Midbrain (tissue), 1 donor: ENCODE data around the gene LIMD2.
"Not testable (repeated sequence)": the region's sequence is repeated elsewhere in the genome, so short reads cannot be mapped to it uniquely, and the experiment has no call there.

Experiments
- DNase-seq: peaks from one replicate; lab custom pipeline; 2025; lab: John Stamatoyannopoulos, UW

Gene LIMD2

GRCh38 chr17:63699638-63700527 lies at the start of gene LIMD2:
TSS of gene LIMD2 (minus strand) at chr17:63700125. CDS start at chr17:63699298, 827 bp downstream.
- no peak for DNase-seq

DNA sequence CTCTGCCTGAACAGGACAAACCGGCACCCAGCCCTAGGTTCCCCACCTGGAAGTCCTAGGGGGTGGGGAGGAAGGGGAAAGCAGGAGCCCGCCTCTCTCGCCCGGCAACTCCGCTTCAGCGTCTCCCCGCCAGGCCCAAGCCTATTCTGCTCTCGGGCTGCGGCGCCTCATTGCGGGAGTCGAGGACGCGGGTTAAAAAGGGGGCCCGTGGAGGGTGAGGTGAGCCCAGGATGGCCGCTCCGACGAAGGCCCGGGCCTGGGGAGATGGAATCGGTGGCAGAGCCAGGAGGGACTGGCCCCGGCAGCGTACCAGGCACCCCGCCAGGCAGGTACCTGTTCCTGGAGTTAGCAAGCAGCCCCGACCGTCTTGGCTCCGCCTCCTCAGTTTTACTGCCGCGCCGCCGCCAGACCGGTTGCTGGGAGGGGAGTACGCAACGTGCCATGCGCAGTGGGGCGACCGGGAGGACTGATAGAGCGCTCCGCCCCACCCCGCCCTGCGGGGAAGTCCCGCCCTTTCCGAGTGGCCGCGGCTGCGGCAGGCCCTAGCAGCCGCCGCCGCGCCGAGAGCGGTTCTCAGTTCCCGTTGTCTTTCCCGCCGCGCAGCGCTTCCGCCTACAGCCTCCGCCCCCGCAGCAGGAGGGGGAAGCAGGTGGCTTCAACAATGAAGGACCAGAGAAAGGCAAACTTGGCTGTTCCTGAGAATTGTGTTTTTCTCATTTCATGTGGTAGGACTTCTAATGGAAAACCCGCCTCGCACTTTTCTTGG lies 41.7 kb upstream of the LIMD2 start, which contains the start of gene STRADA:
STRADA (minus strand) TSS at position 392 of the 766 bp plus-strand sequence. CDS start 13,430 bp downstream, outside the sequence.
- DNase-seq = peak; percentile 96

DNA sequence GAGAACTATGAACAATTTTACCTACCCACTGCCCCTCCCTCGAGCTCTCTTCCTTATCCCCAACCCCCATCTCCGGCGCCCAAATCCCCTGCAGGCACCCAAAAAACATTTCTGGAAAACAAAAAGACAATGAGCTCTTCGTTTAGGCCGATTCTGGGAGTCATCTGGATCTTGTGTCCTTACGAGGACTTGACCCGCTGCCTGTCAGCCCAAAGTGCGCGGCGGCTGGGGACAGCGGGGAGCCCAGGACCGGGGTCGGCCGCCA lies 41.1 kb upstream of the LIMD2 start:
- DNase-seq = no peak

DNA sequence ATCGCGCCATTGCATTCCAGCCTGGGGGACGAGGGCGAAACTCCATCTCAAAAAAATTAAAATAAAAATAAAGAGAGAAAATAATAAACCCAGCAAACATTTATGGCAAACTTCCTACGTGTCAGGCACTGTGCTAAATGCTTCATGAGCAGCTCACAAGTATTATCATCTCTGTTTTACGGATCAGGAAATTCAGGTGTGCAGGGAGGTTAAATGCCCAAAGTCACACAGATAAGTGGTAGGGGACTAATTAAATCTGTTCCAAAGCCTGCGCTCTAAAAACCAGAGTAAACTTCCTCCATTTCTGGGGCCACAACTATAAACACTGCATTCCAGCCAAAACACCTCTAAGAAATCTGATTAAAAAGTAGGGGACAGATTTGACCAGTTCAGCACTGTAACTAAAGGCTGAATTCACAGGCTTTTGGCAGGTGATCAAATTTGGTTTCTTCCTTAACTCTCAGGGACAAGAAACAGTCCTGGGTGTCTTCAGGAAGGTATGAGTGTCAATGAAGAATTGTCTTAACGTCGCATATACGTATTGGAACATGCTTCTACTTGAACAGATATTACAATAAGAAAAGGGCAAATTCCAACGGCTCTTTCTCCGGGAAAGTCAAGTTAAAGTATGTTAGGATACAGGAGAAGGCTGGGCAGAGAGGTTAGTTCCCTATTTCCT lies 40.7 kb upstream of the LIMD2 start:
- no peak for DNase-seq

- no peak for DNase-seq
Measured at GRCh38 chr17:63735691-63736090, 35.8 kb upstream of the LIMD2 start.

- no peak for DNase-seq
Measured at GRCh38 chr17:63722403-63722802, 22.5 kb upstream of the LIMD2 start.

GRCh38 chr17:63720194-63720593 lies 20.3 kb upstream of the LIMD2 start:
- DNase-seq = not testable (repeated sequence)

DNA sequence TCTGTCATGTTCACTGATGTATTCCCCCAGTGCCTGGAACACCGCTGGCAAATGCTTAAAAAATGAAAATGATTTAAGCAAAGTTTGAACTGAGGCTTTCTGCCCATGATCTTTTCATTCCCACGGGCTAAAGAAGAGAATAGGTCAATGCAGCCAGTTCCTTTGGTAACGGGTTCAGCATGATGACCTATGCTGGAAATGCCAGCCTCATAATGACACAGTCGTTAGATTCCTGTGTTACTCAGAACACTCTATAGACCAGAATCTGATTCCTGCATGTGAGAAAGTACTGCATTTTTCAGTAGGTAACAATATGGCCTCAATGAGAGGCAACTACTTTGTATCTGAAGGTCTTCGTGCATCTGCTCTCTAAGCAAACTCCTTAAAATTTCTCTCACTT lies 19.1 kb upstream of the LIMD2 start:
- DNase-seq = no peak

DNA sequence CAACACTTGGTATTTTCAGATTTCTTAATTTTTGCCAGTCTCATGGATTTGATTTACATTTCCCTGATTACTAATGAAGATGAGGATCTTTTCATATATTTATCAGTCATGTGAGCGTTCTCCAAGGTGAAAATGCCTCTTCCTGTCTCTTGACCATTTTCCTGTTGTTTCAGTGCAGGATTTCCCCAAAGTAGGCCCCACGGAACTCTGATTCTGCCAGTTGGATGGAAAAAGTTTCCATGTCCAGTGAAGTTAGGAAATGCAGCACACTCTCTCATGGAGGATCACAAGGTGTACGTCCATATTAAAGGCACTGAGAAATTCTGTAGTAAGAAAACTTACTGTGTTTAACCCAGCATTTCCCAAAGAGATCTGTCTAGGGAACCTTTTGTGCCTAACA lies 16.5 kb upstream of the LIMD2 start:
- DNase-seq = no peak

DNA sequence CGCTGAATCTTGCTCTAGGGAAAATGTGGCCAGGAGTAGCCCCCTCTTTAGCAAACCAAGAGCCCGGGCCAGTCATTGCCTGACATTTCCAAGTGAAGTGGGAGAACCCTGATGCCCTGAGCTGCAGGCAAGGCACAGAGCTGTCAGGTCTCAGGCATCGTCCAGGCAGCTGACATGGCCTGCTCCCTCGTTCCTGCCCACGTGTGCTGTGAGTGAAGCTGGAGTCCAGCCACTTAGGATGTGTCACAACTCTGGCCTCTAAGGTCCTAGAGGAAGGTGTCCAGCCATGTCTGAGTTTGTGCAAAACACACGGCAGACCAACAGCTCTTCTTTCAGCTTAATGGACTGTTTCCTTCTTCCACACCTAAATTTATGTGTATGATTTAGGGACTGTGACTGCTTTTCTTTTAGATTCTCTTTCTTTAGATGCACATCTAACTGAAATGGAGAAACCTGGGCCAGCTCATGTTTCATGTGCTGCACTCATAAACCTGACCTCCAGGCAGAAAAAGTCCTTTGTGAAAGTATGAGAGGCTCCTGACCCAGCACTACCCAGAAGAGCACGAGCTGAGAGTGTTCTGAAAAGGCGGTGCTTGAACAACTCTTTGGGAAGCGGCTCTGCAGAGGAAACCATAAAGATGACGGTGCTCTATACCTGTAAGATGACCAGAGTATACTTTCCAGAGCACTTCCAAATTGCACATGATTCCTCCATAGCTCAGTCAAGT lies 14.8 kb upstream of the LIMD2 start:
- DNase-seq = no peak

GRCh38 chr17:63709110-63709509 lies 9.2 kb upstream of the LIMD2 start:
- DNase-seq = no peak

GRCh38 chr17:63707151-63707550 lies 7.2 kb upstream of the LIMD2 start:
- DNase-seq = no peak

GRCh38 chr17:63706336-63707082 lies 6.6 kb upstream of the LIMD2 start:
- no peak for DNase-seq

GRCh38 chr17:63705657-63706056 lies 5.7 kb upstream of the LIMD2 start:
- DNase-seq = no peak

GRCh38 chr17:63704836-63705235 lies 4.9 kb upstream of the LIMD2 start:
- DNase-seq = no peak

GRCh38 chr17:63704259-63704576 lies 4.3 kb upstream of the LIMD2 start:
- DNase-seq = no peak

GRCh38 chr17:63703556-63704258 lies 3.8 kb upstream of the LIMD2 start:
- no peak for DNase-seq

DNA sequence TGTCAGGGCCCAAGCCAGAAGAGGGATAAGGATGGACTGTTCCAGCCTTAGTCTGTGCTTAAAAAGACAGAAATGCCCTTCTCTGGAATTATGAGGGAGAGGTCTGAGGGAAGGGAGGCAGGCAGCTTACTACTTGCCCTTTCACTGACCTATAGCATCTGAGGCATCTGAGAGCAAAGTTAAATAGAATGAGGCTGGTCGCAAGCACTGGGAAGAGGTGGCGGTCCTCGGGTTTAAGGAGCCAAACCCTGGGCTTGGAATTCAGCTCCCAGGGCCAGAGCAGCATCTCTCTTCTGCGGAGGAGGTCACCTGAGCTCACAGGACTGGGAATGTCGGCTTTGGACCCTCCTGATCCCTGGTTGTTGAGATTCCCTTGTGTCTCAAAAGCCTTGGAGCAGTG lies 3.1 kb upstream of the LIMD2 start:
- no peak for DNase-seq

DNA sequence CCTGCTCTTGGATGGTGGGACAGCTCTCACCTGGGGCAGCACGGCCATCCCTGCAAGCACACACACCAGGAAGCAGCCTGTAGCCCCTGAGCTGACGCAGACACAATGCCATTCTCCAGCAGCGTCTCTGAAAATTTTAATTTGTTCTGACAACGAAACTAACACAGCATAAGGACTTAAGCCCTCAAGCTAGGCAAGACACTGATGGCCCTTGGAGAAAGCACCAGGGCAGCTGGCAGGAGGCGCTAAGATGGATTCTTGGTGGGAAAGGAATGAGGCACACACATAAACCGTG lies 2.7 kb upstream of the LIMD2 start:
- no peak for DNase-seq

- DNase-seq = no peak
Measured at GRCh38 chr17:63701868-63702720, 2.2 kb upstream of the LIMD2 start.
